AG09309 (cell line): ENCODE measurements around the gene TYSND1.

Experiments used
- DNase-seq: peaks from one replicate; pipeline ENCODE4 v3.0.0-alpha.2; 2010; ENCODE audit warnings: low read depth
- H3K4me3 ChIP-seq: 2 replicates; pipeline ENCODE4 v1.5.1; 2011; ENCODE audit warnings: mild to moderate bottlenecking, low read depth, low read length, moderate library complexity; ENCODE audit not compliant: control insufficient read depth
- CTCF ChIP-seq: IDR thresholded peaks from 2 replicates; pipeline ENCODE4 v1.5.1; 2011; ENCODE audit warnings: mild to moderate bottlenecking, low read depth, low read length, inconsistent platforms; ENCODE audit not compliant: insufficient read depth, control insufficient read depth; ENCODE audit errors: missing control alignments

TYSND1 gene

DNA sequence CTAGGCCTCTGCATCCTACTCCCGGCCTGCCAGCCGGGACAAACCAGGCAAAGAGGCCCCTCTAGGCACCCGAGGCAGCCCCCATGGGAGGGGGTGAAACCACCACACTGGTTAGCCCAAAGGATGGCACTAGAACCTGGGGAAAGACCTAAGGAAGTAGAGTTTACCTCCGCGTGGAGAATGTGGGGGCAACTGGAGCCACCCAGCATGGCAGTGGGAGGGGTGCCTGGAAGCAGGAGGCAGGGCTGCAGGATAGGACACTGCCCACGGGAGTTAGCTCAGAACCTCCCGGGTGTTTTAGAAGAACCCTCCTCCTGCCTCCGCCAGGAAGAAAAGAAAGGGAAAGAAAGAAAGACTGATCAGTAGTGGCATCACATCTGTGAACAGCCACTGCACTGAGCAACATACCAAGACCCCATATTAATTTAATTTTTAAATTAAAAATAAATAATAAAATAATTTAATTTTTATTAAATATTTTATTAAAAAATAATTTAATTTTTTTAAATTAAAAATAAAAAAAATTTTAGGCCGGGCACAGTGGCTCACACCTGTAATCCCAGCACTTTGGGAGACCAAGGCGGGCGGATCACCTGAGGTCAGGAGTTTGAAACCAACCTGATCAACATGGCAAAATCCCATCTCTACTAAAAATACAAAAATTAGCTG is 25.1 kb downstream of the TYSND1 start:
- no peak overlapping the region for H3K4me3 ChIP-seq
- no peak for TF ChIP-seq CTCF
- DNase-seq = no peak

GRCh38 chr10:70120417-70120816 is 26.1 kb downstream of the TYSND1 start:
- no peak overlapping the region for H3K4me3 ChIP-seq
- DNase-seq = no peak
- TF ChIP-seq CTCF = no peak

DNA sequence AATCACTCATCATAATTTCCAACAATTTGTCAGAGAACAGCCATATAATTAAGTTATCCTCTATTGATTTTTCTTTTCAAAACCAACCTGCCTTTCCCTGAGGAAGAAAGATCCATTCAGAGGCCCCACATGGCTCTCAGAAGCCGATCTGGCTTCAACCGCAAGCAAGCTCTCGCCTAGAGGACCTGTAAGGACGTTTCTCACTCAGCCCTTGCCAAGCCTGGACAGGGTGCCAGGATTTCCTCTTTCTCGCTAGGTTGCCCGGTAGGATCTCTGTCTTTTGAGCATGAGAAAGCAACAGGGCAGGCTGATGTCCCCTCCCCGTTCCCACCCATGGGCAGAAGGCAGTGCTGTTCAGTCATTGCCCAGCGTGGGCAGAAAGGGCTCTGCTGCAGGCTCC is 26.9 kb downstream of the TYSND1 start:
- no peak for TF ChIP-seq CTCF
- no peak for DNase-seq
- no peak overlapping the region for H3K4me3 ChIP-seq

DNA sequence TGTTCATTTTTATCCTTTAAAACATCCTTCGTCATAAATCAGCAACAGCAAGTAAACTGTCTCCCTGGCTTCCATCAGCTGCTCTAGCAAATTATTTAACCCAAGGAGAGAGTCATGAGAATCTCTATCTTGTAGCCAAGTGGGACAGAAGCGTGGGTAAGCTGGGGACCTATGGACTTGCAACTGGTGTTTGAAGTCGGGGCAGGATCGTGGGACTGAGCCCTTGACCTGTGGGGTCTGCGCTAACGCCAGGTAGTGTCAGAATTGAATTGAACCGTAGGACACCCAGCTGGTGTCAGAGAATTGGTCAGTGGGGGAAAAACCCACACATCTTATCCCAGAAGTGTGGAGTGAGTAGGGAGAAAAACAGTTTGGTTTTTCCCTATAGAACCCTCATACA is 27.3 kb downstream of the TYSND1 start:
- no peak for TF ChIP-seq CTCF
- no peak overlapping the region for H3K4me3 ChIP-seq
- no peak for DNase-seq

DNA sequence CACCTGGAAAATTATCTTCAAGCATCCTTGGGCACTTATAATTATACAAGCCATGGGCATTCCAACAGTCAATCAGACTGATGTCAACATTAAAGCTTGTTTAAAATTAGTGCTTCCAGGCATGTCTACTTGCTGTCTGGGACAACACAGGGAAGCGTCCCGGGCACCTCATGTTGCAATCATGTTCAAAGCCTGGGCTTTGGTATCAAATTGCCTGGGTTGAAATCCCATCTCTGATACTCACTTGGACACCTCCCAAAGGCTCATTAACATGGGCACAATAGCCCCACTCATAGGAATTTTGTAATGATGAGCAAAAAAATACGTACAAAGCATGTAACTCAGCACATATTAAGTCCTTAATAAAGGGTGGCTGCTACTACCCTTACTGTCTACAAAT is 28.3 kb downstream of the TYSND1 start:
- no peak overlapping the region for H3K4me3 ChIP-seq
- TF ChIP-seq CTCF = no peak
- DNase-seq = no peak

DNA sequence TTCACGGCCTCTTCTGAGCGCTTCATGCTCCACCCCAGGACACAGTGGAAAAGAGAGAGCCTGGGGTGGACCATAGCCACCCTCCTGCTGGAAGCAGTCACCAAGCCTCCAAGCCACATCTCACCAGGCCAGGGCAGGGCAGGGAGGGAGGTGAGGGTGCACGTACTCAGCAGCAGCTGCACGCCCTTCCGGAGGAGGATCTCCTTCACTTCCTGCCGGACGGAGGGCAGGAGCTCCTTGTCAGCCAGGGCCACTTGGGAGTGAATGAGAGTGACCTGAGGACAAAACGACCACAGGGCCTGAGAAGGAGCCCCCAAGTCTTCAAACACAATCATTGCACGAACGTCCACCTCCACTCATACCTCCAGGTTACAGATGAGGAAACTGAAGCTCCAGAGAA is 28.9 kb downstream of the TYSND1 start:
- DNase-seq = no peak
- H3K4me3 ChIP-seq = no peak overlapping the region
- no peak for TF ChIP-seq CTCF
